Chondrocyte (in vitro differentiated cells): ENCODE measurements around the gene PPIL3. TPM values are rescaled to one million over a fixed set of nuclear protein-coding genes. Genes with fewer than 3 reads are reported as not detected.
A peak's percentile ranks its signal among the peaks of the same experiment; 100 is the strongest.
"Not testable (repeated sequence)": the region's sequence is repeated elsewhere in the genome, so short reads cannot be mapped to it uniquely, and the experiment has no call there.

Source experiments
- DNase-seq: peaks from one replicate; pipeline ENCODE4 v3.0.0; 2021; ENCODE audit warnings: mixed read lengths, low spot score
- H3K27ac Mint-ChIP-seq: one replicate; pipeline ENCODE4 v1.8.0; 2021; ENCODE audit warnings: mild to moderate bottlenecking, moderate library complexity, mixed read lengths; ENCODE audit not compliant: unreplicated experiment
- H3K27me3 Mint-ChIP-seq: 2 replicates; pipeline ENCODE4 v1.8.0; 2021; ENCODE audit warnings: low read depth, mixed read lengths
- H3K36me3 Mint-ChIP-seq: 2 replicates; pipeline ENCODE4 v1.8.0; 2021; ENCODE audit warnings: low read depth, mixed read lengths
- H3K4me1 Mint-ChIP-seq: 2 replicates; pipeline ENCODE4 v1.8.0; 2021; ENCODE audit warnings: low read depth, mild to moderate bottlenecking, mixed read lengths
- H3K4me3 Mint-ChIP-seq: one replicate; pipeline ENCODE4 v1.8.0; 2021; ENCODE audit warnings: mild to moderate bottlenecking, moderate library complexity, mixed read lengths; ENCODE audit not compliant: unreplicated experiment
- H3K9me3 Mint-ChIP-seq: 2 replicates; pipeline ENCODE4 v1.8.0; 2021; ENCODE audit warnings: low read depth, mixed read lengths
- total RNA-seq: library from RNA; stranded (reverse); gene quantifications from 3 replicates; pipeline ENCODE4 v1.2.1, GENCODE V29; 2021
- TF ChIP-seq, protein P1 (sequence below): fragments of 200-600 bp; sonication (generic); IDR thresholded peaks from 2 replicates; pipeline ENCODE4 v1.5.0; 2021; ENCODE audit warnings: antibody characterized with exemption, mild to moderate bottlenecking, moderate library complexity

The PPIL3 gene
- total RNA-seq, 1 donor from 2014 or later: 34.8 TPM

DNA sequence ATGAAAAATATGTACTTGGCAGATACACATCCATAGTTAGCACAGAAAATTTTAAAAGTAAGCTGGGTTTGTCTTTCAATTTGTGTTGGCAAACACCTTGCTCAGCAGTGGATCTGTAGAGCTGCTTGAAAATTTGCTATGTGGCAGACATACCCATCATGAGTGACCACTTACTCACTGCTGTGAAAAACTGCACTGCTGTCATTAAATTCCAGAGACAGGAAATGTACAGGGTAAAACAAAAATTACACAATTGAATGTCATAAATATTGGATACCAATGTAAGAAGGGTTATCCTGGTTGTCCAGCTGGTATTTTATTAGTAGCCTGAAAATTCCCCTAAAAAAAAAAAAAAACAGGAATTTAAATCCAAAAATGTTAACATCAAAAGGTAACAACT lies 24.8 kb upstream of the PPIL3 start:
- Mint-ChIP-seq H3K36me3 (peaks cover 17% of the 10 kb centered on the region), H3K27me3 (no peaks in the 10 kb centered on the region), H3K4me1 (peaks cover 24% of the 10 kb centered on the region), H3K9me3 (no peaks in the 10 kb centered on the region), H3K27ac (peak overlapping the region; percentile 93), H3K4me3 (no peak overlapping the region)
- TF ChIP-seq, protein P1, sequence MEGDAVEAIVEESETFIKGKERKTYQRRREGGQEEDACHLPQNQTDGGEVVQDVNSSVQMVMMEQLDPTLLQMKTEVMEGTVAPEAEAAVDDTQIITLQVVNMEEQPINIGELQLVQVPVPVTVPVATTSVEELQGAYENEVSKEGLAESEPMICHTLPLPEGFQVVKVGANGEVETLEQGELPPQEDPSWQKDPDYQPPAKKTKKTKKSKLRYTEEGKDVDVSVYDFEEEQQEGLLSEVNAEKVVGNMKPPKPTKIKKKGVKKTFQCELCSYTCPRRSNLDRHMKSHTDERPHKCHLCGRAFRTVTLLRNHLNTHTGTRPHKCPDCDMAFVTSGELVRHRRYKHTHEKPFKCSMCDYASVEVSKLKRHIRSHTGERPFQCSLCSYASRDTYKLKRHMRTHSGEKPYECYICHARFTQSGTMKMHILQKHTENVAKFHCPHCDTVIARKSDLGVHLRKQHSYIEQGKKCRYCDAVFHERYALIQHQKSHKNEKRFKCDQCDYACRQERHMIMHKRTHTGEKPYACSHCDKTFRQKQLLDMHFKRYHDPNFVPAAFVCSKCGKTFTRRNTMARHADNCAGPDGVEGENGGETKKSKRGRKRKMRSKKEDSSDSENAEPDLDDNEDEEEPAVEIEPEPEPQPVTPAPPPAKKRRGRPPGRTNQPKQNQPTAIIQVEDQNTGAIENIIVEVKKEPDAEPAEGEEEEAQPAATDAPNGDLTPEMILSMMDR: no peak
- DNase-seq: no peak

DNA sequence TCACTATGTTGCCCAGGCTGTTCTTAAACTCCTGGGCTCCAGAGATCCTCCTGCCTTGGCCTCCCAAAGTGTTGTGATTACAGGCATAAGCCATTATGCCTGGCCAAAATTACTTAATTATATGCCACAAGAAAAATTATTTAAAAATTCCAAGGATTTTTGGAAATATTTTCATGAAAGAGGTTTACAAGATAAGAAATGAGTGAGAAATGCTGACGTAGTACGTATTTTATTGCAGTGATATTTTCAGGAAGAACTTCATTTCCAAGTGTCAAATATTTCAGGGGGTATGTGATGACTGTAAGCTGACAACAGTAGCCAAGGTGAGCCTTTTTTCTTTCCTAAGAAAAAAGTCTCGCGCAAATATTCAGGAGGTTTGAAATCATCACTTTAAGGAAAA lies 21.1 kb upstream of the PPIL3 start:
- Mint-ChIP-seq H3K9me3 (no peaks in the 10 kb centered on the region), H3K27ac (no peak overlapping the region), H3K4me1 (peaks cover 21% of the 10 kb centered on the region), H3K27me3 (no peaks in the 10 kb centered on the region), H3K4me3 (no peak overlapping the region), H3K36me3 (peaks cover 11% of the 10 kb centered on the region)
- no peak for DNase-seq
- TF ChIP-seq, protein P1: no peak

GRCh38 chr2:200905618-200906296 lies 16.9 kb upstream of the PPIL3 start:
- Mint-ChIP-seq H3K4me1 (peaks cover 2% of the 10 kb centered on the region), H3K27me3 (no peaks in the 10 kb centered on the region), H3K36me3 (peaks cover 1% of the 10 kb centered on the region), H3K4me3 (no peak overlapping the region), H3K9me3 (no peaks in the 10 kb centered on the region), H3K27ac (peak overlapping the region; percentile 45)
- no peak for DNase-seq
- TF ChIP-seq, protein P1: peak; percentile 91

- H3K36me3 Mint-ChIP-seq: no peaks in the 10 kb centered on the region
- H3K27me3 Mint-ChIP-seq: no peaks in the 10 kb centered on the region
Measured at GRCh38 chr2:200901459-200902072, 12.7 kb upstream of the PPIL3 start.

GRCh38 chr2:200899482-200899881 lies 10.6 kb upstream of the PPIL3 start:
- H3K27ac Mint-ChIP-seq: no peak overlapping the region
- no peaks in the 10 kb centered on the region for H3K27me3 Mint-ChIP-seq
- no peaks in the 10 kb centered on the region for H3K9me3 Mint-ChIP-seq
- H3K4me3 Mint-ChIP-seq: no peak overlapping the region
- H3K36me3 Mint-ChIP-seq: peaks cover 7% of the 10 kb centered on the region
- no peak for DNase-seq
- peaks cover 2% of the 10 kb centered on the region for H3K4me1 Mint-ChIP-seq
- TF ChIP-seq, protein P1: no peak

More at GRCh38 chr2:200901459-200902072, 12.7 kb upstream of the PPIL3 start:
- Mint-ChIP-seq H3K9me3 (no peaks in the 10 kb centered on the region), H3K4me3 (no peak overlapping the region), H3K4me1 (peaks cover 2% of the 10 kb centered on the region), H3K27ac (peak overlapping the region; percentile 75)
- TF ChIP-seq, protein P1: peak; percentile 91
- DNase-seq: no peak

DNA sequence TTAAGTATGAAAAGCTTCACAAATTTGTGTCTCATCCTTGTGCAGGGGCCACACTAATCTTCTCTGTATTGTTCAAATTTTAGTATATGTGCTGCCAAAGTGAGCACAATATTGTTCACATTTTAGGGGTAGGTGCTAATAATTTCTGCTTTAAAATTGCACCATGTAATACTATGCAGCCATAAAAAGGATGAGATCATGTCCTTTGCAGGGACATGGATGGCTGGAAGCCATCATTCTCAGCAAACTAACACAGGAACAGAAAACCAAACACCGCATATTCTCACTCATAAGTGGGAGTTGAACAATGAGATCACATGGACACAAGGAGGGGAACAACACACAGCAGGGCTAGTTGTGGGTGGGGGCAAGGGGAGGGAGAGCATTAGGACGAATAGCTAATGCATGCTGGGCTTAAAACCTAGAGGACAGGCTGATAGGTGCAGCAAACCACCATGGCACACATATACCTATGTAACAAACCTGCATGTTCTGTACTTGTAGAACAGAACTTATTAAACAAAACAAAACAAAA lies 7.1 kb downstream of the PPIL3 start:
- H3K27ac Mint-ChIP-seq, H3K27me3 Mint-ChIP-seq, H3K9me3 Mint-ChIP-seq, DNase-seq, H3K4me1 Mint-ChIP-seq, H3K4me3 Mint-ChIP-seq: not testable (repeated sequence)
- H3K36me3 Mint-ChIP-seq: peaks cover 19% of the 10 kb centered on the region
